A549 treated with CORT108297 at 1 μM for 4 hours (cell line): ENCODE results near the gene GJB2. TPM values are rescaled to one million over a fixed set of nuclear protein-coding genes. Genes with fewer than 3 reads are reported as not detected.

Source experiments
- total RNA-seq: library from RNA; stranded (reverse); fragments of 200-300 nt; extraction: Qiagen RNA extraction; gene quantifications from 5 replicates; pipeline ENCODE4 v1.2.3, GENCODE V29; 2022

The GJB2 gene
- 0.66 to 1.0 TPM (median 0.87 TPM) in 5 replicates for total RNA-seq

GRCh38 chr13:20192836-20193161 is at the start of gene GJB2:
TSS of gene GJB2 (minus strand) at chr13:20192938. CDS start at chr13:20189581, 3,357 bp downstream.

GRCh38 chr13:20231839-20232555 is 39.3 kb upstream of the GJB2 start, which contains the start of gene GJB6:
TSS of gene GJB6 (minus strand) at chr13:20232319. CDS start at chr13:20223480, 8,839 bp downstream.

GRCh38 chr13:20160306-20161274 is 32.1 kb downstream of the GJB2 start, which contains the start of gene GJA3:
TSS of gene GJA3 (minus strand) at chr13:20161052. CDS start at chr13:20143288, 17,764 bp downstream.

Other genes starting within 250 kb of the GJB2 start
- gene ZMYM2, start 234.2 kb downstream of the GJB2 start, total RNA-seq, result 15.0 to 19.1 TPM (median 18.2 TPM) in 5 replicates
- gene GJA3, start 31.9 kb downstream of the GJB2 start, total RNA-seq, result 0.95 to 1.3 TPM (median 1.1 TPM) in 5 replicates
- 0.06 TPM in 2 of 5 replicates, not detected in the others for gene GJB6, start 39.4 kb upstream of the GJB2 start, total RNA-seq